Measurements from ENCODE around the gene TMEM132E. TPM values are rescaled to one million over a fixed set of nuclear protein-coding genes. Genes with fewer than 3 reads are reported as not detected.

The TMEM132E gene
- total RNA-seq, 1 experiment from 2014 or later: not detected

Other genes with a start within 250 kb of the TMEM132E start
- not detected in 2 replicates for gene CCL13, start 223.1 kb upstream of the TMEM132E start, total RNA-seq (2014; rRNA removed; shearing (Covaris generic))
- not detected in 2 replicates for gene CCL1, start 216.3 kb upstream of the TMEM132E start, total RNA-seq (2014; rRNA removed; shearing (Covaris generic))